Neural cell (in vitro differentiated cells): ENCODE measurements around the gene PRPF40B. TPM values are rescaled to one million over a fixed set of nuclear protein-coding genes. Genes with fewer than 3 reads are reported as not detected.

Experiments
- H2AFZ ChIP-seq: fragments of 200-600, 300-800 bp; sonication (generic), shearing (Covaris generic); 2 replicates; pipeline ENCODE4 v1.6.0; 2014; ENCODE audit warnings: low read depth, mild to moderate bottlenecking, antibody characterized with exemption, low read length, moderate library complexity
- H3F3A ChIP-seq: fragments of 200-600 bp; shearing (Covaris generic); 2 replicates; pipeline ENCODE4 v1.6.1; 2016; ENCODE audit warnings: mild to moderate bottlenecking, moderate library complexity, mixed read lengths, antibody characterized with exemption, low read length; ENCODE audit not compliant: insufficient read depth, poor library complexity, severe bottlenecking
- H3K27ac ChIP-seq: fragments of 200-600, 300-800 bp; sonication (generic), shearing (Covaris generic); 2 replicates; pipeline ENCODE4 v1.5.1; 2014; ENCODE audit warnings: mild to moderate bottlenecking, low read length, moderate library complexity
- H3K27me3 ChIP-seq: fragments of 300-800, 200-600 bp; sonication (generic), shearing (Covaris generic); 2 replicates; pipeline ENCODE4 v1.6.0; 2014; ENCODE audit warnings: mild to moderate bottlenecking, low read depth, low read length, moderate library complexity; ENCODE audit not compliant: insufficient read depth
- H3K36me3 ChIP-seq: fragments of 300-800, 200-600 bp; sonication (generic), shearing (Covaris generic); 2 replicates; pipeline ENCODE4 v1.5.1; 2014; ENCODE audit warnings: mild to moderate bottlenecking, antibody characterized with exemption, low read length, moderate library complexity; ENCODE audit not compliant: insufficient read depth
- H3K4me2 ChIP-seq: fragments of 300-800, 200-600 bp; sonication (generic), shearing (Covaris generic); 2 replicates; pipeline ENCODE4 v1.6.0; 2014; ENCODE audit warnings: mild to moderate bottlenecking, low read length
- H3K4me3 ChIP-seq: fragments of 300-800, 200-600 bp; sonication (generic), shearing (Covaris generic); 2 replicates; pipeline ENCODE4 v1.5.1; 2014; ENCODE audit warnings: mild to moderate bottlenecking, low read length, moderate library complexity
- H3K79me2 ChIP-seq: fragments of 200-600 bp; shearing (Covaris generic); replicated peaks from 2 replicates; pipeline ENCODE4 v1.6.0; 2014; ENCODE audit warnings: mild to moderate bottlenecking, low read length, moderate library complexity; ENCODE audit not compliant: insufficient read depth
- H3K9ac ChIP-seq: fragments of 300-800, 200-600 bp; sonication (generic), shearing (Covaris generic); 2 replicates; pipeline ENCODE4 v1.6.1; 2016; ENCODE audit warnings: mild to moderate bottlenecking, low read length, mixed read lengths
- H3K9me2 ChIP-seq: fragments of 200-600 bp; shearing (Covaris generic); 2 replicates; pipeline ENCODE4 v1.6.1; 2016; ENCODE audit warnings: mild to moderate bottlenecking, low read length, mixed read lengths; ENCODE audit not compliant: insufficient read depth
- H3K9me3 ChIP-seq: fragments of 200-600, 300-800 bp; sonication (generic), shearing (Covaris generic); 2 replicates; pipeline ENCODE4 v1.6.1; 2016; ENCODE audit warnings: mild to moderate bottlenecking, mixed run types, low read length, moderate library complexity, mixed read lengths
- H4K20me1 ChIP-seq: fragments of 200-600 bp; shearing (Covaris generic); 2 replicates; pipeline ENCODE4 v1.6.1; 2016; ENCODE audit warnings: mild to moderate bottlenecking, mixed run types; ENCODE audit not compliant: insufficient read depth
- EP300 ChIP-seq: fragments of 450-650 bp; conservative IDR thresholded peaks from 2 replicates; pipeline ENCODE4 v1.6.1; 2014; ENCODE audit warnings: antibody characterized with exemption, mild to moderate bottlenecking, moderate library complexity; ENCODE audit not compliant: poor library complexity, severe bottlenecking
- EZH2 ChIP-seq: fragments of 200-600, 300-800 bp; shearing (Covaris generic), sonication (generic); IDR thresholded peaks from 2 replicates; pipeline ENCODE4 v1.6.1; 2014; ENCODE audit warnings: antibody characterized with exemption, low read length, borderline replicate concordance, mild to moderate bottlenecking; ENCODE audit not compliant: insufficient read depth, poor library complexity, severe bottlenecking
- MXI1 ChIP-seq: fragments of 450-650 bp; conservative IDR thresholded peaks from 2 replicates; pipeline ENCODE4 v1.6.1; 2014; ENCODE audit warnings: antibody characterized with exemption, mild to moderate bottlenecking; ENCODE audit not compliant: poor library complexity, severe bottlenecking
- POLR2AphosphoS5 ChIP-seq: IDR thresholded peaks from 2 replicates; pipeline ENCODE4 v1.6.1; 2012
- RAD21 ChIP-seq: fragments of 450-650 bp; conservative IDR thresholded peaks from 2 replicates; pipeline ENCODE4 v1.6.1; 2014; ENCODE audit warnings: antibody characterized with exemption, mild to moderate bottlenecking, moderate library complexity
- SMC3 ChIP-seq: fragments of 450-650 bp; conservative IDR thresholded peaks from 2 replicates; pipeline ENCODE4 v1.6.1; 2014; ENCODE audit warnings: antibody characterized with exemption, mild to moderate bottlenecking, moderate library complexity; ENCODE audit not compliant: poor library complexity
- TAF1 ChIP-seq: IDR thresholded peaks from 2 replicates; pipeline ENCODE4 v1.6.1; 2012; ENCODE audit warnings: low read depth
- polyA plus RNA-seq: library from polyadenylated mRNA; depleted of rRNA; stranded (reverse); fragments of >200 nt; gene quantifications from 2 replicates; pipeline ENCODE4 v1.2.3, GENCODE V29; 2014
- TF ChIP-seq, protein P1 (sequence below): fragments of 450-650 bp; IDR thresholded peaks from 2 replicates; pipeline ENCODE4 v1.5.1; 2014; ENCODE audit warnings: antibody characterized with exemption, mild to moderate bottlenecking, moderate library complexity; ENCODE audit not compliant: poor library complexity, severe bottlenecking
- TF ChIP-seq, protein P2 (sequence below): IDR thresholded peaks from 2 replicates; pipeline ENCODE4 v1.6.1; 2012; ENCODE audit warnings: borderline replicate concordance

The PRPF40B gene
- polyA plus RNA-seq, 1 donor from 2014 or later: 42.0 TPM

DNA sequence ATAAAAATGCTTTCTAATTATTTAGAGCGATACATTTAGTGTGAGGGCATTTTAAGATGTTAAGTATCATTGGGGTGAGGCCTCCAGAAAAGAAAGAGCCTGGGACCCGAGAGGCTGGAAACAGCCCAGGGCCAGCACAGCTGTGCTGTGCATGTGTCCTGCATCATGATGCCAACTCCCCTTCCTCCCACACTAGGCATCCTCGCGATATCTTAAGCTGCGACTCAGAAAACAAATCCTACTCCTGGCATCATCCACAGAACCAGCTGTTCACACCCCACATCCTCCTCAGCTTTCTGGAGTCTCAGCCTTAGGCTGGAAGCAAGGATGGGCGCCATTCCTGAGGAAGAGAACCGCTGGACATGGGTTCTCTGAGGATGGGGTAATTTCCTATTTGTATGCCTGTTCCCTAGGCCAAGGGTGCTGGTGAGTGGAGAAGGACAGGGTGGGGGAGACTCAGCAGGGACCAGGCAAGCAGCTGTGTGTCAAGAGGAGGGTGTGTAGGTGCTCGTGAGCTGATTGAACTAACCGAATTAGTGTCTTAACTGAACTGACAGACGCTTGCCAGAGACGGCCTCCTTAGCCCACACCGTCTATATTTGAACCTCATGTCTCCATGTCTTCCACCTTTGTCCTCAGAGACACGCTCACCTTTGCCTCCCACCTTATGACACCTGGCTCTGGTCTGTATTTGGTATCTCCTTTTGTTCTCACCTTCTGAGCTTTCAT lies 39.8 kb upstream of the PRPF40B start:
- H3K9ac ChIP-seq: no peak overlapping the region
- no peak overlapping the region for H3K4me3 ChIP-seq

DNA sequence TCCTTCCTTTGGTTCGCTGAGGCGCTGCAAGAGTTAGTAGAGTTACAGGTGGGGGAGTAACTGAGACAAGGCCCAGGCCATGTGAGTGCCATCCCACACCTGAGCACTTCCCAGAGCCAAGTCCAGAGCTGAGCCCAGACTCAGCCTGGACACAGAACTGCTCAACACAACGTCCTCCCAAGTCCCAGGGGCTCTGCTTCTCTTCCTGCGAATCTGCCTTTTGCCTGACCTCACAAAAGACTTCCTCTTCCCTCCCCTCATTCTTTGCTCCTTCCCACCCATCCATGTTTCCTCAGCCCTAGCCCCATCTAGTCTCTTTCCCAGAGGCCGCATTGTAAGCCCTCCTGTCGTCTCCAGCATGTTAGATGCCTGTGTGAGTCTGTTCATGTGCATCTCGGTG lies 38.8 kb upstream of the PRPF40B start:
- H3K27ac ChIP-seq: no peak overlapping the region

More for the DNA sequence above, 39.8 kb upstream of the PRPF40B start:
- H3K9me3 ChIP-seq: no peaks in the 10 kb centered on the region
- no peaks in the 10 kb centered on the region for H3K79me2 ChIP-seq
- no peak overlapping the region for H2AFZ ChIP-seq
- no peaks in the 10 kb centered on the region for H3F3A ChIP-seq
- H4K20me1 ChIP-seq: no peaks in the 10 kb centered on the region
- H3K27ac ChIP-seq: no peak overlapping the region
- no peak for TF ChIP-seq EP300
- no peak for TF ChIP-seq SMC3
- TF ChIP-seq POLR2AphosphoS5: no peak
- no peaks in the 10 kb centered on the region for H3K27me3 ChIP-seq
- H3K36me3 ChIP-seq: no peaks in the 10 kb centered on the region
- no peak overlapping the region for H3K4me2 ChIP-seq
- no peaks in the 10 kb centered on the region for H3K9me2 ChIP-seq

More for the DNA sequence above, 38.8 kb upstream of the PRPF40B start:
- H4K20me1 ChIP-seq: no peaks in the 10 kb centered on the region
- no peaks in the 10 kb centered on the region for H3K9me2 ChIP-seq
- H3K4me3 ChIP-seq: no peak overlapping the region
- no peak overlapping the region for H2AFZ ChIP-seq
- H3F3A ChIP-seq: no peaks in the 10 kb centered on the region
- H3K79me2 ChIP-seq: no peaks in the 10 kb centered on the region
- H3K9me3 ChIP-seq: no peaks in the 10 kb centered on the region
- TF ChIP-seq SMC3: no peak
- TF ChIP-seq, protein P1, sequence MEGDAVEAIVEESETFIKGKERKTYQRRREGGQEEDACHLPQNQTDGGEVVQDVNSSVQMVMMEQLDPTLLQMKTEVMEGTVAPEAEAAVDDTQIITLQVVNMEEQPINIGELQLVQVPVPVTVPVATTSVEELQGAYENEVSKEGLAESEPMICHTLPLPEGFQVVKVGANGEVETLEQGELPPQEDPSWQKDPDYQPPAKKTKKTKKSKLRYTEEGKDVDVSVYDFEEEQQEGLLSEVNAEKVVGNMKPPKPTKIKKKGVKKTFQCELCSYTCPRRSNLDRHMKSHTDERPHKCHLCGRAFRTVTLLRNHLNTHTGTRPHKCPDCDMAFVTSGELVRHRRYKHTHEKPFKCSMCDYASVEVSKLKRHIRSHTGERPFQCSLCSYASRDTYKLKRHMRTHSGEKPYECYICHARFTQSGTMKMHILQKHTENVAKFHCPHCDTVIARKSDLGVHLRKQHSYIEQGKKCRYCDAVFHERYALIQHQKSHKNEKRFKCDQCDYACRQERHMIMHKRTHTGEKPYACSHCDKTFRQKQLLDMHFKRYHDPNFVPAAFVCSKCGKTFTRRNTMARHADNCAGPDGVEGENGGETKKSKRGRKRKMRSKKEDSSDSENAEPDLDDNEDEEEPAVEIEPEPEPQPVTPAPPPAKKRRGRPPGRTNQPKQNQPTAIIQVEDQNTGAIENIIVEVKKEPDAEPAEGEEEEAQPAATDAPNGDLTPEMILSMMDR: no peak
- no peak for TF ChIP-seq RAD21
- TF ChIP-seq MXI1: no peak
- TF ChIP-seq, protein P2, sequence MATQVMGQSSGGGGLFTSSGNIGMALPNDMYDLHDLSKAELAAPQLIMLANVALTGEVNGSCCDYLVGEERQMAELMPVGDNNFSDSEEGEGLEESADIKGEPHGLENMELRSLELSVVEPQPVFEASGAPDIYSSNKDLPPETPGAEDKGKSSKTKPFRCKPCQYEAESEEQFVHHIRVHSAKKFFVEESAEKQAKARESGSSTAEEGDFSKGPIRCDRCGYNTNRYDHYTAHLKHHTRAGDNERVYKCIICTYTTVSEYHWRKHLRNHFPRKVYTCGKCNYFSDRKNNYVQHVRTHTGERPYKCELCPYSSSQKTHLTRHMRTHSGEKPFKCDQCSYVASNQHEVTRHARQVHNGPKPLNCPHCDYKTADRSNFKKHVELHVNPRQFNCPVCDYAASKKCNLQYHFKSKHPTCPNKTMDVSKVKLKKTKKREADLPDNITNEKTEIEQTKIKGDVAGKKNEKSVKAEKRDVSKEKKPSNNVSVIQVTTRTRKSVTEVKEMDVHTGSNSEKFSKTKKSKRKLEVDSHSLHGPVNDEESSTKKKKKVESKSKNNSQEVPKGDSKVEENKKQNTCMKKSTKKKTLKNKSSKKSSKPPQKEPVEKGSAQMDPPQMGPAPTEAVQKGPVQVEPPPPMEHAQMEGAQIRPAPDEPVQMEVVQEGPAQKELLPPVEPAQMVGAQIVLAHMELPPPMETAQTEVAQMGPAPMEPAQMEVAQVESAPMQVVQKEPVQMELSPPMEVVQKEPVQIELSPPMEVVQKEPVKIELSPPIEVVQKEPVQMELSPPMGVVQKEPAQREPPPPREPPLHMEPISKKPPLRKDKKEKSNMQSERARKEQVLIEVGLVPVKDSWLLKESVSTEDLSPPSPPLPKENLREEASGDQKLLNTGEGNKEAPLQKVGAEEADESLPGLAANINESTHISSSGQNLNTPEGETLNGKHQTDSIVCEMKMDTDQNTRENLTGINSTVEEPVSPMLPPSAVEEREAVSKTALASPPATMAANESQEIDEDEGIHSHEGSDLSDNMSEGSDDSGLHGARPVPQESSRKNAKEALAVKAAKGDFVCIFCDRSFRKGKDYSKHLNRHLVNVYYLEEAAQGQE: no peak
- no peak for TF ChIP-seq TAF1
- no peak for TF ChIP-seq EZH2
- no peak for TF ChIP-seq POLR2AphosphoS5
- H3K27me3 ChIP-seq: no peaks in the 10 kb centered on the region
- no peak overlapping the region for H3K4me2 ChIP-seq
- H3K36me3 ChIP-seq: no peaks in the 10 kb centered on the region
- H3K9ac ChIP-seq: no peak overlapping the region
